Measurements from ENCODE around the gene SLC6A1.

The SLC6A1 gene

DNA sequence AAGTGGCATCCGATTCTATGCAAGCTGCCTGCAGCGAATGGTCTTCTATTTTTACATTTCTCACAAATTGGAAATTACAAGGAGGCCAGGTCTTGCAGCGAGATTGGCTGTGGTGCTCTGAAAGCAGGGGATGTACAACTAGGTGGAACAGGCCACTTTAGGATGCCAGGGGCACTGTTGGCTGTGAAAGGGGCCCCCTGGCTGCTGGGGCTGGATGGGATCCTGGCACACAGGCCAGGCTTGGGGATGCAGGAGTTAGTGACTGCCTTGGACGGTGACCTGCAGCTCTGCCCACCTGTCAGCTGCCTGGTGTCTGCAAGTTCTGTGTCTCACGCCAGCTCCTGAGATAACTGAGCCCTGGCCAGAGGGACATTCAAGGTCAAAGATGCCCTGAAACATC is 4.6 kb downstream of the SLC6A1 start:
- ATAC-seq, result no peak
- TF ChIP-seq CSRNP3 (CRISPR knock-in tag; IDR thresholded peaks at IDR 0.05) (no peak), TOX (CRISPR knock-in tag; IDR thresholded peaks at IDR 0.05; ENCODE audit: borderline replicate concordance) (no peak), SNAI2 (CRISPR knock-in tag; IDR thresholded peaks at IDR 0.05) (no peak)

- ATAC-seq, result no peak
- TF ChIP-seq SNAI2 (CRISPR knock-in tag; IDR thresholded peaks at IDR 0.05) (no peak), TCF4 (CRISPR knock-in tag; IDR thresholded peaks at IDR 0.05; ENCODE audit: borderline replicate concordance) (no peak), GLIS3 (CRISPR knock-in tag; IDR thresholded peaks at IDR 0.05) (no peak), ESRRG (CRISPR knock-in tag; IDR thresholded peaks at IDR 0.05) (no peak)
- TF ChIP-seq, protein P1, sequence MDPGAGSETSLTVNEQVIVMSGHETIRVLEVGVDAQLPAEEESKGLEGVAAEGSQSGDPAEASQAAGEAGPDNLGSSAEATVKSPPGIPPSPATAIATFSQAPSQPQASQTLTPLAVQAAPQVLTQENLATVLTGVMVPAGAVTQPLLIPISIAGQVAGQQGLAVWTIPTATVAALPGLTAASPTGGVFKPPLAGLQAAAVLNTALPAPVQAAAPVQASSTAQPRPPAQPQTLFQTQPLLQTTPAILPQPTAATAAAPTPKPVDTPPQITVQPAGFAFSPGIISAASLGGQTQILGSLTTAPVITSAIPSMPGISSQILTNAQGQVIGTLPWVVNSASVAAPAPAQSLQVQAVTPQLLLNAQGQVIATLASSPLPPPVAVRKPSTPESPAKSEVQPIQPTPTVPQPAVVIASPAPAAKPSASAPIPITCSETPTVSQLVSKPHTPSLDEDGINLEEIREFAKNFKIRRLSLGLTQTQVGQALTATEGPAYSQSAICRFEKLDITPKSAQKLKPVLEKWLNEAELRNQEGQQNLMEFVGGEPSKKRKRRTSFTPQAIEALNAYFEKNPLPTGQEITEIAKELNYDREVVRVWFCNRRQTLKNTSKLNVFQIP (CRISPR knock-in tag; IDR thresholded peaks at IDR 0.05; ENCODE audit: borderline replicate concordance, low read depth), result no peak
Measured at GRCh38 chr3:10998542-10998941, 6.0 kb downstream of the SLC6A1 start.

- no peak for TF ChIP-seq ZC3H10 (CRISPR knock-in tag; IDR thresholded peaks at IDR 0.05)
- TF ChIP-seq CSRNP3 (CRISPR knock-in tag; IDR thresholded peaks at IDR 0.05), result no peak
- TF ChIP-seq ZNF565 (CRISPR knock-in tag; conservative IDR thresholded peaks at IDR 0.05; ENCODE audit: low read depth), result no peak
- TF ChIP-seq TCF4 (CRISPR knock-in tag; IDR thresholded peaks at IDR 0.05; ENCODE audit: borderline replicate concordance), result no peak
- TF ChIP-seq GLIS3 (CRISPR knock-in tag; IDR thresholded peaks at IDR 0.05), result no peak
- ATAC-seq, result no peak
Measured at GRCh38 chr3:10999221-11000107, 6.9 kb downstream of the SLC6A1 start.

GRCh38 chr3:11000528-11000927 is 8.0 kb downstream of the SLC6A1 start:
- no peak for ATAC-seq
- TF ChIP-seq PPARA (CRISPR knock-in tag; IDR thresholded peaks at IDR 0.05; ENCODE audit: borderline replicate concordance), result no peak
- TF ChIP-seq, protein P1 (CRISPR knock-in tag; IDR thresholded peaks at IDR 0.05; ENCODE audit: borderline replicate concordance, low read depth), result no peak
- TF ChIP-seq TOX (CRISPR knock-in tag; IDR thresholded peaks at IDR 0.05; ENCODE audit: borderline replicate concordance), result no peak
- TF ChIP-seq RARB (CRISPR knock-in tag; IDR thresholded peaks at IDR 0.05), result no peak
- TF ChIP-seq CREB5 (CRISPR knock-in tag; IDR thresholded peaks at IDR 0.05; ENCODE audit: low read depth), result no peak
- TF ChIP-seq, protein P2, sequence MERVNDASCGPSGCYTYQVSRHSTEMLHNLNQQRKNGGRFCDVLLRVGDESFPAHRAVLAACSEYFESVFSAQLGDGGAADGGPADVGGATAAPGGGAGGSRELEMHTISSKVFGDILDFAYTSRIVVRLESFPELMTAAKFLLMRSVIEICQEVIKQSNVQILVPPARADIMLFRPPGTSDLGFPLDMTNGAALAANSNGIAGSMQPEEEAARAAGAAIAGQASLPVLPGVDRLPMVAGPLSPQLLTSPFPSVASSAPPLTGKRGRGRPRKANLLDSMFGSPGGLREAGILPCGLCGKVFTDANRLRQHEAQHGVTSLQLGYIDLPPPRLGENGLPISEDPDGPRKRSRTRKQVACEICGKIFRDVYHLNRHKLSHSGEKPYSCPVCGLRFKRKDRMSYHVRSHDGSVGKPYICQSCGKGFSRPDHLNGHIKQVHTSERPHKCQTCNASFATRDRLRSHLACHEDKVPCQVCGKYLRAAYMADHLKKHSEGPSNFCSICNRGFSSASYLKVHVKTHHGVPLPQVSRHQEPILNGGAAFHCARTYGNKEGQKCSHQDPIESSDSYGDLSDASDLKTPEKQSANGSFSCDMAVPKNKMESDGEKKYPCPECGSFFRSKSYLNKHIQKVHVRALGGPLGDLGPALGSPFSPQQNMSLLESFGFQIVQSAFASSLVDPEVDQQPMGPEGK (CRISPR knock-in tag; IDR thresholded peaks at IDR 0.05; ENCODE audit: borderline replicate concordance), result no peak
